Endothelial cell of umbilical vein (primary cell): ENCODE results near the gene CLDN1. TPM values are rescaled to one million over a fixed set of nuclear protein-coding genes. Genes with fewer than 3 reads are reported as not detected.

Experiments used
- BruUV-seq: library from RNA; stranded (reverse); fragments of 400-500 nt; replicated peaks from 2 replicates; lab custom pipeline; 2021; lab: Mats Ljungman, UMichigan
- CTCF ChIA-PET: fragments of 300-600, 350-600 bp; sonication (Branson Sonifier 250); formaldehyde crosslinking; loops from one replicate; lab custom pipeline; 2021; ENCODE audit warnings: antibody characterized with exemption, inconsistent platforms; lab: Charles Lee
- POLR2A ChIA-PET: fragments of 300-600, 350-600 bp; sonication (Branson Sonifier 250); formaldehyde crosslinking; loops from one replicate; lab custom pipeline; 2021; ENCODE audit warnings: antibody characterized with exemption, inconsistent platforms; lab: Charles Lee
- DNase-seq: peaks from one replicate; pipeline ENCODE4 v3.0.0-alpha.2; 2011; ENCODE audit warnings: low read depth, low spot score
- FAIRE-seq: peaks from 2 replicates; lab custom pipeline; 2011; peaks lifted over from hg19 to GRCh38; lab: Jason Lieb, UNC
- H2AFZ ChIP-seq: 2 replicates; pipeline ENCODE4 v1.6.0; 2012; ENCODE audit warnings: low read depth, low read length, control low read depth, inconsistent platforms
- H3K27ac ChIP-seq: 2 replicates; pipeline ENCODE4 v1.5.1; 2011; ENCODE audit warnings: low read depth, mild to moderate bottlenecking, control low read depth, low read length, moderate library complexity; ENCODE audit not compliant: insufficient read depth
- H3K27me3 ChIP-seq, 2 experiments: 2 replicates each; pipeline versions ENCODE4 v1.6.0 to v1.6.1; 2011; ENCODE audit warnings: low read length in 2 of 2, mixed read lengths in 1 of 2; ENCODE audit not compliant: control insufficient read depth in 2 of 2, insufficient read depth in 2 of 2
- H3K36me3 ChIP-seq, 2 experiments: 2 replicates in 1 of 2; 3 replicates in 1 of 2; pipeline ENCODE4 v1.5.1; 2011; ENCODE audit warnings: low read length in 2 of 2, mild to moderate bottlenecking in 1 of 2, moderate library complexity in 1 of 2; ENCODE audit not compliant: control insufficient read depth in 2 of 2, insufficient read depth in 2 of 2; ENCODE audit errors: extremely low read depth in 1 of 2
- H3K4me1 ChIP-seq: 3 replicates; pipeline ENCODE4 v1.5.1; 2011; ENCODE audit warnings: mild to moderate bottlenecking, low read length; ENCODE audit not compliant: control insufficient read depth, insufficient read depth; ENCODE audit errors: extremely low read depth
- H3K4me2 ChIP-seq: 2 replicates; pipeline ENCODE4 v1.6.1; 2011; ENCODE audit warnings: low read length, control low read depth, mixed read lengths; ENCODE audit not compliant: insufficient read depth
- H3K4me3 ChIP-seq, 3 experiments: fragments of 200-600 bp in 1 of 3; sonication (generic), shearing (Covaris generic) in 1 of 3; replicated peaks in 1 of 3; 2 replicates each; pipeline ENCODE4 v1.5.1; 2011 to 2016; ENCODE audit warnings: control low read depth in 3 of 3, low read length in 3 of 3, mild to moderate bottlenecking in 2 of 3, inconsistent platforms in 1 of 3, low read depth in 1 of 3, moderate library complexity in 1 of 3; ENCODE audit not compliant: insufficient read depth in 1 of 3
- H3K79me2 ChIP-seq: 2 replicates; pipeline ENCODE4 v1.6.0; 2012; ENCODE audit warnings: low read length, inconsistent platforms; ENCODE audit not compliant: control insufficient read depth, insufficient read depth
- H3K9ac ChIP-seq: replicated peaks from 2 replicates; pipeline ENCODE3; 2011; ENCODE audit warnings: low read length, control low read depth; ENCODE audit not compliant: insufficient read depth; ENCODE audit errors: extremely low read depth
- H3K9me1 ChIP-seq: replicated peaks from 3 replicates; pipeline ENCODE4 v1.6.0; 2011; ENCODE audit warnings: mild to moderate bottlenecking, low read length; ENCODE audit not compliant: control insufficient read depth, insufficient read depth; ENCODE audit errors: extremely low read depth
- H3K9me3 ChIP-seq: replicated peaks from 2 replicates; pipeline ENCODE4 v1.5.1; 2012; ENCODE audit warnings: low read length, inconsistent platforms; ENCODE audit not compliant: control insufficient read depth, insufficient read depth
- H4K20me1 ChIP-seq: replicated peaks from 2 replicates; pipeline ENCODE3; 2011; ENCODE audit warnings: mild to moderate bottlenecking, low read length; ENCODE audit not compliant: control insufficient read depth, insufficient read depth; ENCODE audit errors: extremely low read depth
- EZH2 ChIP-seq: IDR thresholded peaks from 2 replicates; pipeline ENCODE4 v1.6.1; 2012; ENCODE audit warnings: borderline replicate concordance, low read depth, mild to moderate bottlenecking, moderate library complexity, low read length, inconsistent platforms; ENCODE audit not compliant: severe bottlenecking
- FOS ChIP-seq: IDR thresholded peaks from 2 replicates; pipeline ENCODE4 v1.6.1; 2011; ENCODE audit warnings: mild to moderate bottlenecking, low read length, moderate library complexity, borderline replicate concordance; ENCODE audit not compliant: insufficient read depth
- GATA2 ChIP-seq: IDR thresholded peaks from 2 replicates; pipeline ENCODE4 v1.7.0; 2011; ENCODE audit warnings: low read depth, mild to moderate bottlenecking, moderate library complexity, mixed read lengths, low read length; ENCODE audit not compliant: insufficient read length, insufficient read depth
- JUN ChIP-seq: IDR thresholded peaks from 2 replicates; pipeline ENCODE4 v1.6.1; 2011; ENCODE audit warnings: borderline replicate concordance, low read depth; ENCODE audit not compliant: insufficient read length, insufficient read depth
- MYC ChIP-seq: IDR thresholded peaks from one replicate; pipeline ENCODE4 v1.6.1; 2011; ENCODE audit warnings: mild to moderate bottlenecking, low read depth, low read length
- POLR2A ChIP-seq: IDR thresholded peaks from 2 replicates; pipeline ENCODE4 v1.6.1; 2012; ENCODE audit warnings: low read depth, mild to moderate bottlenecking, control low read depth, low read length
- POLR2AphosphoS5 ChIP-seq: IDR thresholded peaks from 2 replicates; pipeline ENCODE4 v1.6.1; 2012; ENCODE audit warnings: low read depth, mild to moderate bottlenecking, control low read depth, low read length, moderate library complexity; ENCODE audit not compliant: insufficient read depth
- dilution Hi-C: fragments of 300-500 bp; cut with MboI; formaldehyde crosslinking; loops from one replicate; pipeline ENCODE4 v1.15.0; 2019; ENCODE audit warnings: low sequenced_read_pairs; ENCODE audit not compliant: extremely low pct_ligation_motif_present
- intact Hi-C: fragments of 100-400 bp; cut with micrococcal nuclease; formaldehyde crosslinking; loops from one replicate; pipeline ENCODE4 v1.10.0; 2022
- polyA plus RNA-seq, 4 experiments: library from polyadenylated mRNA; depleted of rRNA in 3 of 4; stranded (reverse) in 3 of 4; unstranded in 1 of 4; fragments of >200 nt; gene quantifications; 2 replicates each; pipeline versions ENCODE4 v1.2.1 to v1.2.3, GENCODE V29; 2011 to 2012; ENCODE audit warnings: missing spikeins in 1 of 4
- total RNA-seq: library from RNA; stranded (reverse); gene quantifications from 2 replicates; pipeline ENCODE4 v1.2.3, GENCODE V29; 2021
- TF ChIP-seq, protein P1 (sequence below), 2 donors: IDR thresholded peaks; 1 replicate in 1 of 2; 2 replicates in 1 of 2; pipeline ENCODE4 v1.5.1; 2011; ENCODE audit warnings: low read length in 2 of 2, mild to moderate bottlenecking in 2 of 2, moderate library complexity in 2 of 2, control low read depth in 1 of 2, inconsistent platforms in 1 of 2, low read depth in 1 of 2; ENCODE audit not compliant: insufficient read depth in 1 of 2; ENCODE audit errors: extremely low read depth in 1 of 2
- TF ChIP-seq, protein P2 (sequence below): IDR thresholded peaks from 2 replicates; pipeline ENCODE4 v1.6.1; 2011; ENCODE audit not compliant: insufficient read depth, insufficient read length

CLDN1 gene
- total and polyA plus RNA-seq, 2 donors (not counting 3 experiments of a cell fraction or from before 2014, with no cell fraction given) = 0.27 to 0.32 TPM

DNA sequence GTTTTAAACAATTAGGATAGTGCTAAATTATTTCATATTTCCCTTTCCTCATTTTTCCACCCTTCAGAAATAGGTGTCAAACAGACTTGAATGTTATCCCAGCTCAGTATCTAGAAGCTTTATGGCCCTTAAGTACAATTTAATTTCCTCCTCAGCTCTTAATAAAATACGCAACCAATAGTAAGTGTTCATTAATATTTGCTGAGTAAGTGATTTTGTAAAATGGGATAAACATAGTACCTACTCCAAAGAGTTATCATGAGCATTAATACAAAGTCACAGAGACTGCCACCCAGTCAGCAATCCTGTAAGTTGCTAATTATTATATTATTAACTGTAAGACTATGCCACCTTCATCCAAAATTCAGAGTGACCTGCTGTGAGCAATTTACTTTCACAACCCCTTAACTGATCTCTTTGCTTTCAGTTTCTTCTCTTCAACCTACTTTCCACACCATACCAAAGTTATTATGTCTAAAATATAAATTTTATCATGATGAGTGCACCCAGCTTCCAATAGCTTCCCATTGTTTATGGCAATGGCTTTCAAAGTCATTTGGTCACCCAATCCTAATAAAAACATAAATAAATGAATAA lies 30.7 kb upstream of the CLDN1 start:
- H2AFZ ChIP-seq = no peak overlapping the region
- H3K9ac ChIP-seq = no peak overlapping the region
- ChIA-PET POLR2A (interaction anchor here (0.6 kb wide), 1 partner anchor 123 kb away, joined by 3 read pairs; no protein-coding TSS in a partner anchor), CTCF (interaction anchor here (1.1 to 1.7 kb wide), 3 partner anchors 12 to 31 kb away, joined by 3 to 15 read pairs (median 3); partner anchors contain the start of gene CLDN1)
- no peaks in the 10 kb centered on the region for H3K4me1 ChIP-seq
- no peak overlapping the region for H3K4me2 ChIP-seq
- TF ChIP-seq POLR2A (no peak), MYC (no peak), GATA2 (no peak), JUN (no peak), FOS (no peak), EZH2 (no peak), POLR2AphosphoS5 (no peak)
- TF ChIP-seq, protein P1, sequence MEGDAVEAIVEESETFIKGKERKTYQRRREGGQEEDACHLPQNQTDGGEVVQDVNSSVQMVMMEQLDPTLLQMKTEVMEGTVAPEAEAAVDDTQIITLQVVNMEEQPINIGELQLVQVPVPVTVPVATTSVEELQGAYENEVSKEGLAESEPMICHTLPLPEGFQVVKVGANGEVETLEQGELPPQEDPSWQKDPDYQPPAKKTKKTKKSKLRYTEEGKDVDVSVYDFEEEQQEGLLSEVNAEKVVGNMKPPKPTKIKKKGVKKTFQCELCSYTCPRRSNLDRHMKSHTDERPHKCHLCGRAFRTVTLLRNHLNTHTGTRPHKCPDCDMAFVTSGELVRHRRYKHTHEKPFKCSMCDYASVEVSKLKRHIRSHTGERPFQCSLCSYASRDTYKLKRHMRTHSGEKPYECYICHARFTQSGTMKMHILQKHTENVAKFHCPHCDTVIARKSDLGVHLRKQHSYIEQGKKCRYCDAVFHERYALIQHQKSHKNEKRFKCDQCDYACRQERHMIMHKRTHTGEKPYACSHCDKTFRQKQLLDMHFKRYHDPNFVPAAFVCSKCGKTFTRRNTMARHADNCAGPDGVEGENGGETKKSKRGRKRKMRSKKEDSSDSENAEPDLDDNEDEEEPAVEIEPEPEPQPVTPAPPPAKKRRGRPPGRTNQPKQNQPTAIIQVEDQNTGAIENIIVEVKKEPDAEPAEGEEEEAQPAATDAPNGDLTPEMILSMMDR (IDR thresholded peaks at IDR 0.05; ENCODE audit: extremely low read depth in 1 of 2, insufficient read depth in 1 of 2, low read depth in 1 of 2, low read length in 2 of 2) = no peak
- TF ChIP-seq, protein P2, sequence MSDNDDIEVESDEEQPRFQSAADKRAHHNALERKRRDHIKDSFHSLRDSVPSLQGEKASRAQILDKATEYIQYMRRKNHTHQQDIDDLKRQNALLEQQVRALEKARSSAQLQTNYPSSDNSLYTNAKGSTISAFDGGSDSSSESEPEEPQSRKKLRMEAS = no peak
- no peaks in the 10 kb centered on the region for H3K79me2 ChIP-seq
- H3K9me1 ChIP-seq = no peaks in the 10 kb centered on the region
- no peak overlapping the region for H3K27ac ChIP-seq
- dilution Hi-C loops = no loop called here
- DNase-seq (no peak), FAIRE-seq (no peak)
- BruUV-seq = no TSS peak
- no peaks in the 10 kb centered on the region for H4K20me1 ChIP-seq
- intact Hi-C loops = no loop called here
- H3K9me3 ChIP-seq = no peaks in the 10 kb centered on the region
- H3K36me3 ChIP-seq = no peaks in the 10 kb centered on the region
- H3K4me3 ChIP-seq = no peak overlapping the region
- no peaks in the 10 kb centered on the region for H3K27me3 ChIP-seq
